Heart right ventricle (tissue), 16 donors: Measurements from ENCODE around the gene FICD. TPM values are rescaled to one million over a fixed set of nuclear protein-coding genes. Genes with fewer than 3 reads are reported as not detected.
A peak's percentile ranks its signal among the peaks of the same experiment; 100 is the strongest.

Experiments
- ATAC-seq, 8 donors: fragments of 200-7000 bp; cut with Tn5 transposase; one replicate each; pipeline ENCODE4 v1.9.1; 2020; ENCODE audit warnings: mild to moderate bottlenecking in 8 of 8, moderate library complexity in 8 of 8, moderate number of reproducible peaks in 1 of 8
- DNase-seq, 2 donors: peaks; one replicate each; pipeline ENCODE4 v3.0.0-alpha.2; 2020
- H3K27ac ChIP-seq, 10 donors: fragments of 200-600 bp; sonication (generic) in 2 of 10; one replicate each; pipeline versions ENCODE4 v1.5.0 to v1.8.0; 2020 to 2022; ENCODE audit warnings: mild to moderate bottlenecking in 3 of 10
- H3K27me3 ChIP-seq, 7 donors: fragments of 200-600 bp; one replicate each; pipeline ENCODE4 v1.8.0; 2021 to 2022; ENCODE audit warnings: mild to moderate bottlenecking in 2 of 7
- H3K36me3 ChIP-seq, 9 donors: fragments of 200-600 bp; sonication (generic) in 1 of 9; one replicate each; pipeline versions ENCODE4 v1.5.0 to v1.8.0; 2020 to 2022; ENCODE audit warnings: mild to moderate bottlenecking in 2 of 9
- H3K4me1 ChIP-seq, 9 donors: fragments of 200-600 bp; sonication (generic) in 1 of 9; one replicate each; pipeline versions ENCODE4 v1.5.0 to v1.8.0; 2020 to 2022; ENCODE audit warnings: mild to moderate bottlenecking in 4 of 9
- H3K4me3 ChIP-seq, 10 donors: fragments of 200-600 bp; sonication (generic) in 2 of 10; one replicate each; pipeline versions ENCODE4 v1.5.0 to v1.8.0; 2020 to 2022; ENCODE audit warnings: mild to moderate bottlenecking in 7 of 10, moderate library complexity in 2 of 10
- H3K9me3 ChIP-seq, 11 donors: fragments of 200-600 bp in 10 of 11; sonication (generic) in 2 of 11; one replicate each; pipeline versions ENCODE4 v1.5.0 to v1.8.0; 2013 to 2022; ENCODE audit warnings: mild to moderate bottlenecking in 2 of 11, control low read depth in 1 of 11, moderate library complexity in 1 of 11
- WGBS, 2 donors: extraction: QIAGEN DNeasy Blood & Tissue Kit; methylation state at CpG; one replicate each; pipeline ENCODE4 v1.1.7; 2013; ENCODE audit warnings: inconsistent platforms in 1 of 2; 5-methylcytosine and 5-hydroxymethylcytosine counted together
- intact Hi-C, 10 donors: fragments of 100-400 bp; cut with DNase I; formaldehyde crosslinking; loops; one replicate each; pipeline versions ENCODE4 v1.11.1 to v1.14.2; 2022
- long read RNA-seq, 3 donors: library from polyadenylated mRNA; unstranded; transcript quantifications; one replicate each; pipeline ENCODE4 v2.0.0, GENCODE V29; 2020 to 2021
- polyA plus RNA-seq, 2 donors: library from polyadenylated mRNA; stranded (reverse); fragments of 200-250 nt; gene quantifications; one replicate each; pipeline ENCODE4 v1.2.3, GENCODE V29; 2013
- total RNA-seq, 10 donors: library from RNA; stranded (reverse); fragmentation: NEBNext Ultra II Directional in 3 of 10; extraction: Animal tissue kit (Norgen Biotek cat#: 25700) in 3 of 10; gene quantifications; one replicate each; pipeline versions ENCODE4 v1.2.1 to v1.2.4, GENCODE V29; 2021 to 2023
- TF ChIP-seq, protein P1 (sequence below), 9 donors: fragments of 200-600 bp; sonication (generic) in 2 of 9; IDR thresholded peaks; one replicate each; pipeline versions ENCODE4 v1.5.0 to v1.8.0; 2021 to 2022; ENCODE audit warnings: antibody characterized with exemption in 9 of 9, mild to moderate bottlenecking in 5 of 9, moderate library complexity in 1 of 9
- donor health status: Arrhythmogenic right ventricular cardiomyopathy.
- donor health status: ischemic (EF 13 %, LVEDD 7.1; RV severe dilation, severe dysfunction).
- donor health status: healthy with polysubstance abuse.
- donor health status: DM: no; HTN: yes; CAD: no.
- donor health status: DM: no; HTN: no; CAD: no.
- donor health status: ischemic (EF 25% LVEDD 6.9; RV normal size, moderate dysfunction).
- donor health status: ischemic (EF 25% LVEDD 5.7; RV mildly dilated, moderate dysfunction).
- donor health status: healthy.
- donor health status: DM: yes; HTN: yes; CAD: no.
- donor health status: Ischemic cardiomyopathy.
- donor health status: ischemic (EF 35%, LVEDD 5.7; RV mildly dilated, moderate dysfunction).
- donor health status: nonischemic (EF 11% LVEDD 7.7; RV severe dilation, severe dysfunction).
- donor health status: DM: yes; HTN: yes; CAD: no.
- donor health status: PGD.
- donor health status: ischemic (EF 29% LVEDD 5.4; RV normal size, mild dysfunction).
- donor health status: nonischemic (EF 23%, LVEDD 6.1; RV moderate dilation, normal function).

The FICD gene
- 1 to 10 TPM; 2.1 to 4.4 (median 2.8) TPM for total RNA-seq
- polyA plus RNA-seq, result 1 to 10 TPM; 2.1 to 3.7 TPM
- long read RNA-seq, donor 1, transcript FICD-204 (3 exons, 3,347 nt), result major isoform, 6 of 7 reads
- long read RNA-seq, donor 1, partial matches to known transcripts, result 0 of 7 reads
- long read RNA-seq, donor 1, other reads (novel, unspliced or antisense), result 1 of 7 reads
- long read RNA-seq, donor 2, transcript FICD-204 (3 exons, 3,347 nt), result major isoform, 13 of 15 reads
- long read RNA-seq, donor 2, partial matches to known transcripts, result 0 of 15 reads
- long read RNA-seq, donor 2, other reads (novel, unspliced or antisense), result 1 of 15 reads
- long read RNA-seq, donor 3, transcript FICD-204 (3 exons, 3,347 nt), result major isoform, 44 of 52 reads
- long read RNA-seq, donor 3, partial matches to known transcripts, result 6 of 52 reads
- long read RNA-seq, donor 3, other reads (novel, unspliced or antisense), result 0 of 52 reads

DNA sequence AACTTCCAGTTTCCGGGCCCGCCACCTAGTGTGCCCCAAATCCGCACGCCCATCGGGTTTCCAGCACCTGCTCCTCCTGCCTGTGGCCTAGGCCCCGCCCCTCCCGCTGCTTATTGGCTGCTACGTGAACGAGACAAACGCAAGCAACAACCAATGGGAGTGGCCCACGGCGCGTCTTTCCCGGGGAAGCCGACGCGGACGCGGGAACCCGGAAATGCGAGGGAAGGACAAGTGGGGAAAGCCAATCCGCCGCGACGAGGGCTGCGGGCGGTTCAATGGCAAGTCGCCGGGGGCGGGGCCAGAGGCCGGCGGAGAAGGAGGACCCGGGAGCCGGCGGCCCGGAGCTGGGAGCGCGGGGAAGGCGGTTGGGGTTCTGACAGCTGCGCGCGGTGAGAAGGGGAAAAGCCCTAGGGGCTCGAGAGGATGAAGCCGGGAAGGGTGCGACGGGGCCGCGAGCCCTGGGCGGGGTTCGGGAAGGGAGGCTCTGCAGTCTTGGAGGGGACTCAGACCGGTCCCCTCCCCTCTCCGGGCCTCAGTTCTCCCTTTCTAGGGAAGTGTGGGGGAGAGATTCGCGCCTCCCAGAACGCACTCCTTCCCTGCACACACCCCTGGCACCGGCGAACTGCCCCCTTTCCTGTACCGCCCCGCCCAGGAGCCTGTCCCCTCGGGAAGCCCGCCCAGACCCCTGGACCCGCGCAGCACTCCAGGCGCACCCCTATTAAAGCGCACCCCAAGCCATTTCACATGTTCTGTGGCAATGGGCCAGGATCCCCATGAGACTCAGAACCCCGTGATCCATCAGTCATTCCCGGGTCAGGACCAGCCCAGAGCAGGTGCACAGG is at the start of gene FICD:
TSS of gene FICD (plus strand) at position 305 of the 842 bp plus-strand sequence. CDS start 1,696 bp downstream, outside the sequence.
- ATAC-seq (peak; percentile 93 to 98 (median 97)), DNase-seq (peak; percentile 100)
- Histone ChIP-seq H3K36me3 (peaks cover 0 to 35% (median 19%) of the 10 kb centered on the region in 9 donors), H3K9me3 (no peaks in the 10 kb centered on the region), H3K4me1 (peaks cover 0 to 29% (median 16%) of the 10 kb centered on the region in 9 donors), H3K27ac (peak within 1 kb of the TSS in 9 of 10 donors; percentile 19 to 92 (median 73)), H3K27me3 (peaks cover 0 to 2% (median 0%) of the 10 kb centered on the region in 7 donors), H3K4me3 (peak within 1 kb of the TSS; percentile 65 to 96 (median 79))
- intact Hi-C loops, result loop anchor here in 5 of 10 donors (5.0 to 10.0 kb wide), 4 partner anchors 418 to 598 kb away; no protein-coding TSS in a partner anchor
- 0 to 1% methylated on average over 65 to 67 of the region's 67 CpGs for WGBS, 2 donors
- TF ChIP-seq, protein P1, sequence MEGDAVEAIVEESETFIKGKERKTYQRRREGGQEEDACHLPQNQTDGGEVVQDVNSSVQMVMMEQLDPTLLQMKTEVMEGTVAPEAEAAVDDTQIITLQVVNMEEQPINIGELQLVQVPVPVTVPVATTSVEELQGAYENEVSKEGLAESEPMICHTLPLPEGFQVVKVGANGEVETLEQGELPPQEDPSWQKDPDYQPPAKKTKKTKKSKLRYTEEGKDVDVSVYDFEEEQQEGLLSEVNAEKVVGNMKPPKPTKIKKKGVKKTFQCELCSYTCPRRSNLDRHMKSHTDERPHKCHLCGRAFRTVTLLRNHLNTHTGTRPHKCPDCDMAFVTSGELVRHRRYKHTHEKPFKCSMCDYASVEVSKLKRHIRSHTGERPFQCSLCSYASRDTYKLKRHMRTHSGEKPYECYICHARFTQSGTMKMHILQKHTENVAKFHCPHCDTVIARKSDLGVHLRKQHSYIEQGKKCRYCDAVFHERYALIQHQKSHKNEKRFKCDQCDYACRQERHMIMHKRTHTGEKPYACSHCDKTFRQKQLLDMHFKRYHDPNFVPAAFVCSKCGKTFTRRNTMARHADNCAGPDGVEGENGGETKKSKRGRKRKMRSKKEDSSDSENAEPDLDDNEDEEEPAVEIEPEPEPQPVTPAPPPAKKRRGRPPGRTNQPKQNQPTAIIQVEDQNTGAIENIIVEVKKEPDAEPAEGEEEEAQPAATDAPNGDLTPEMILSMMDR (IDR thresholded peaks at IDR 0.05), result no peak

DNA sequence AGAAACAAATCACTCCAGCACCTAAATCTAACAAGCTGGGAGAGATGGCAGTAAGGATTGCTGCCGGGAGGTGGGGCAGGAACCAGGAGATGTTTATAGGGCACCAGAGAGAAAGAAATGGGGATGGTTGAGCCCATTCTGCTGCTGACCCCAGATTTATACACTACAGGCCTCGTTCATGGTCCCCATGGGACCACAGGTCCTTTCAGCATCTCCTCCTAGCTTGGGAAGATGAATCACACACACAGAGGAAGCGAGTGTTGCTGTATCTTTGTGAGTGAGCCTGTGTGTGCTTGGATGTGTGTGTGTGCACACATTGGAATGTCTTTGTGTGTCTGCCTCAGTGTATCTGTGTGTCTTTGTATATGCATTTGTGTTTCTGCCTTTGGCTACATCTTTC is 49.7 kb upstream of the FICD start:
- peaks cover 0 to 55% (median 33%) of the 10 kb centered on the region in 7 donors for H3K27me3 ChIP-seq
- no peak for DNase-seq
- TF ChIP-seq, protein P1 (IDR thresholded peaks at IDR 0.05), result no peak
- H3K4me1 ChIP-seq, result no peaks in the 10 kb centered on the region
- 53 to 69% methylated on average over 3 of the region's 3 CpGs for WGBS, 2 donors
- no peaks in the 10 kb centered on the region for H3K9me3 ChIP-seq
- ATAC-seq, result no peak
- H3K36me3 ChIP-seq, result no peaks in the 10 kb centered on the region
- no peak overlapping the region for H3K4me3 ChIP-seq
- no peak overlapping the region for H3K27ac ChIP-seq
- intact Hi-C loops, result loop anchor here in 2 of 10 donors (10.0 kb wide), 2 partner anchors 371 to 471 kb away; no protein-coding TSS in a partner anchor

- Histone ChIP-seq H3K4me3 (no peak overlapping the region), H3K9me3 (no peaks in the 10 kb centered on the region), H3K27me3 (peaks cover 0 to 51% (median 27%) of the 10 kb centered on the region in 7 donors), H3K4me1 (no peaks in the 10 kb centered on the region), H3K36me3 (no peaks in the 10 kb centered on the region), H3K27ac (no peak overlapping the region)
- DNase-seq (peak in 1 of 2 donors; percentile 10), ATAC-seq (no peak)
- WGBS, 2 donors, result 40 to 69% methylated on average over 4 to 6 of the region's 6 CpGs
- intact Hi-C loops, result loop anchor here in 2 of 10 donors (10.0 kb wide), 2 partner anchors 374 to 474 kb away; no protein-coding TSS in a partner anchor
- TF ChIP-seq, protein P1 (IDR thresholded peaks at IDR 0.05), result no peak
Measured at GRCh38 chr12:108468196-108468968, 46.7 kb upstream of the FICD start.
